Activated T-cell treated with anti-CD3 and anti-CD28 coated beads, Interleukin-2, amount 50 U/mL, for 4 hours (primary cell): ENCODE measurements around the gene HIPK4. TPM values are rescaled to one million over a fixed set of nuclear protein-coding genes. Genes with fewer than 3 reads are reported as not detected.
"Not testable (repeated sequence)": the region's sequence is repeated elsewhere in the genome, so short reads cannot be mapped to it uniquely, and the experiment has no call there.

Experiments
- ATAC-seq, 2 donors: fragments of 200-7000 bp; cut with Tn5 transposase; one replicate each; pipeline ENCODE4 v1.10.0; 2021
- DNase-seq: peaks from one replicate; pipeline ENCODE4 v3.0.0-alpha.2; 2020
- H3K27me3 Mint-ChIP-seq: one replicate; pipeline ENCODE4 v1.8.0; 2021; ENCODE audit warnings: low read depth, mixed read lengths
- H3K36me3 Mint-ChIP-seq: one replicate; pipeline ENCODE4 v1.8.0; 2022; ENCODE audit warnings: mixed read lengths; ENCODE audit not compliant: insufficient read depth
- H3K4me1 Mint-ChIP-seq: one replicate; pipeline ENCODE4 v1.8.0; 2021; ENCODE audit warnings: low read depth, mixed read lengths
- H3K4me3 Mint-ChIP-seq: one replicate; pipeline ENCODE4 v1.8.0; 2021; ENCODE audit warnings: mild to moderate bottlenecking, moderate library complexity, mixed read lengths
- H3K9me3 Mint-ChIP-seq: one replicate; pipeline ENCODE4 v1.8.0; 2021; ENCODE audit warnings: mixed read lengths
- total RNA-seq, 3 donors: library from RNA; stranded (reverse); gene quantifications; one replicate each; pipeline ENCODE4 v1.2.1, GENCODE V29; 2021

Gene HIPK4
- total RNA-seq, 3 donors from 2014 or later = 0.08 TPM; not detected in 2

DNA sequence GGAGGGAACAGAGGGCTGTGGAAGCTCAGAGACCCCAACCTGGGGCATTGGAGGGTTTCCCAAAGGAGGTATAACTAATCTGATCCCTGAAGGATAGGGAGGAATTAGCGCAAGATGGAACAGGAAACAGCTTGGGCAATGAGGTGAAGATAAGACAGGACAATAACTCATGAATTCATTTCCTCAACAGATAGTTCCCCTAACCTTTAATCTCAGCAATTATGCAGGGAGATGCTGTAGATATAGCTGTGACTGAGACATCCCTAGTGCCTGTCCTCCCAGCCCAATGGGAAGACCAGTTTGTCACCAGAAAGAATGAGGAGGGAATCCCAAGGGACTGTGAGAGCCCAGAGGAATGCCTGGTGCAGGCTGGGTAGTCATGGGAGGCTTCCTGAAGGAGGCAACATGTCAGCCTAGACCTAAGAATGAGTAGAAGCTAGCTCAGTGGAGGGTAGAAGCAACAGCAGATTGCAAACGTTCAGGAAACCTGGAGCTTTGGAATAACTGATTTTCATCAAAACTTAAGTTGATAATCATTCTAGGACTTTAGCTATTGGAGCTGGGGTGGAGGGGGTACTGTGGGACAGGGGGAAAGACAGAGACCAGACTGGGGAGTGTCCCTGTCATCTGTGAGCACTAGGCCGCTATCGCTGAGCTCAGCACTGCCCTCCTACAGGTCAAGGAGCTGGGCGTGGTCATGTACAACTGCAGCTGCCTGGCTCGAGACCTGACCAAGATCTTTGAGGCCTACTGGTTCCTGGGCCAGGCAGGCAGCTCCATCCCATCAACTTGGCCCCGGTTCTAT is 18.8 kb downstream of the HIPK4 start:
- Mint-ChIP-seq H3K9me3 (no peaks in the 10 kb centered on the region), H3K4me1 (peaks cover 5% of the 10 kb centered on the region), H3K27me3 (no peaks in the 10 kb centered on the region), H3K36me3 (peaks cover 12% of the 10 kb centered on the region), H3K4me3 (no peak overlapping the region)
- ATAC-seq (no peak), DNase-seq (no peak)

DNA sequence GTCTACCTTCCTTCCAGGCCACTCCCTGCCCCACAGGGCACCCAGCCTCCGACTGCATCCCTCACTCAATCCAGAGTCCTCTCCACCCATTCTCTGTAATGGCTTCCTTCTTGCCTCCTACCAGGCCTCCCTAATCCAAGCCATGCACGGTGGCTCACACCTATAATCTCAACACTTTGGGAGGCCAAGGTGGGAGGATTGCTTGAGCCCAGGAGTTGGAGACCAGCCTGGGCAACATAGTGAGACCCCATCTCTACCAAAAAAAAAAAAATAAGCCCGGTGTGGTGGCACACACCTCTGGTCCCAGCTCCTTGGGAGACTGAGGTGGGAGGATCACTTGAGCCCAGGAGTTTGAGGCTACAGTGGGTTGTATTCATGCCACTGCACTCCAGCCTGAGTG is 19.7 kb downstream of the HIPK4 start:
- DNase-seq, H3K9me3 Mint-ChIP-seq, ATAC-seq, H3K27me3 Mint-ChIP-seq, H3K4me1 Mint-ChIP-seq, H3K4me3 Mint-ChIP-seq: not testable (repeated sequence)
- H3K36me3 Mint-ChIP-seq = peaks cover 10% of the 10 kb centered on the region

GRCh38 chr19:40369797-40370196 is 20.2 kb downstream of the HIPK4 start:
- peaks cover 10% of the 10 kb centered on the region for H3K36me3 Mint-ChIP-seq
- ATAC-seq (no peak), DNase-seq (no peak)
- H3K9me3 Mint-ChIP-seq = no peaks in the 10 kb centered on the region
- peaks cover 12% of the 10 kb centered on the region for H3K4me1 Mint-ChIP-seq
- no peak overlapping the region for H3K4me3 Mint-ChIP-seq
- no peaks in the 10 kb centered on the region for H3K27me3 Mint-ChIP-seq

GRCh38 chr19:40367577-40368434 is 22.2 kb downstream of the HIPK4 start:
- H3K36me3 Mint-ChIP-seq = peaks cover 5% of the 10 kb centered on the region

GRCh38 chr19:40366697-40367561 is 23.1 kb downstream of the HIPK4 start:
- Mint-ChIP-seq H3K4me1 (peaks cover 13% of the 10 kb centered on the region), H3K9me3 (no peaks in the 10 kb centered on the region), H3K4me3 (no peak overlapping the region), H3K27me3 (no peaks in the 10 kb centered on the region), H3K36me3 (peaks cover 8% of the 10 kb centered on the region)
- no peak for ATAC-seq
- DNase-seq = no peak

More at GRCh38 chr19:40367577-40368434, 22.2 kb downstream of the HIPK4 start:
- no peak for DNase-seq
- H3K4me3 Mint-ChIP-seq = no peak overlapping the region
- H3K4me1 Mint-ChIP-seq = peaks cover 12% of the 10 kb centered on the region
- ATAC-seq = no peak
- no peaks in the 10 kb centered on the region for H3K27me3 Mint-ChIP-seq
- H3K9me3 Mint-ChIP-seq = no peaks in the 10 kb centered on the region

DNA sequence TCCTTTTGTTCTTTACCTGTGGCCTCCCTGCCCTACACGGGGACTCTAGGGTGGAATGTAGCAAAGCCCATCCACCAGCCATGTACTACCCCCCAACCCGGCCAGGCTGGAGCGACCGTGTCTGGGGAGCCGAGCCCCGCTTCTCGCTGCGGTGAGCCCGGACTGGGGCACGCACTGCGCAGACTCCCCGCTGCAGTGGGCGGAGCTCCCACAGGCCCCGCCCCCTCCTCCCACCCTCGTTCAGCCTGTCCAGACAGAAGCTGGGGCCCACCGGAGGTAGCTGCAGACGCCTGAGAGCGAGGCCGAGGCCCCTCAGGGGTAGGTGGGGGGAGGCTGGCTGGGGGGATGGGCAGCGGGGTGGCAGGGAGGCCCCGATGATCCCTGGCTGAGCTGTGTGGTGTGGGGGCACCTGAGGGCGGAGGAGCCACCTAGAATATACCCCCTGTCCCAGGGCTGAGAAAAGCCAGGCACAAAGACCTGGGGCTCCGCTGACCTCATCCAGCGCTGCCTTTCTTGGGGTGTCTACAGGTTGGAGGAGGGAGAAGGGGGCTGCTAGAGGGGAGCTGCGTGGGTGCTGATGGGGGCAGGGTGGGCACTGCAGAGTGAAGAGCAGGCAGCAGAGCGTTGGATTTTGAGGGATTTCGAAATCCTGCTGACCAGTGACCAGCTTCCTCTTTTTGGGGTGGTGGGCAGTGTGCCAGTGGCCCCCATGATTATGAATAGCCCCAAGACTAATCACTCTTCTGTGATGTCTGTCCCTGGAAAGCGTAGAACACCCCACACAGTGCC is 24.2 kb downstream of the HIPK4 start:
- Mint-ChIP-seq H3K4me1 (peaks cover 13% of the 10 kb centered on the region), H3K4me3 (peak overlapping the region; percentile 17), H3K36me3 (peaks cover 8% of the 10 kb centered on the region), H3K27me3 (no peaks in the 10 kb centered on the region), H3K9me3 (no peaks in the 10 kb centered on the region)
- ATAC-seq (peak; percentile 80 to 87), DNase-seq (peak; percentile 22)

GRCh38 chr19:40365010-40365409 is 25.0 kb downstream of the HIPK4 start:
- ATAC-seq (no peak), DNase-seq (no peak)
- peaks cover 13% of the 10 kb centered on the region for H3K4me1 Mint-ChIP-seq
- peaks cover 6% of the 10 kb centered on the region for H3K36me3 Mint-ChIP-seq
- no peaks in the 10 kb centered on the region for H3K27me3 Mint-ChIP-seq
- no peaks in the 10 kb centered on the region for H3K9me3 Mint-ChIP-seq
- H3K4me3 Mint-ChIP-seq = peak overlapping the region; percentile 17

DNA sequence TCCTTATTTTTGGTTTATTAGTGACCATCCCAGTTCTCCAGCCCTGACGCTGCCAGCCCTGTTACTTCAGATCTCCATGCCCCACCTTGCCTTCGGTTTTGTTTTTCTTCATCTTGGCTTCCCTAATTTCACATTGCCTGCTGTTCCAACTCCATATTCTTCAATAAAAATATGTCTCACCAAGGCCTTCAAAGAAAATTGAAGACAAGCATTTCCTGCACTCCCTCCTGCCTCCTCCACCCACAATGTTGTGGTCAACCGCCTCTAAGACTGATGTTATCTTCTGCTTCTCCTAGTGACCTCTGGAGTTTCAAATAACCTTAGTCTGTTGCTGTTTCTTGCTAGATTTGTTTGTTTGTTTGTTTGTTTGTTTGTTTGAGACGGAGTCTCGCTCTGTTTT is 26.9 kb downstream of the HIPK4 start:
- no peak for DNase-seq
- Mint-ChIP-seq H3K36me3 (peaks cover 6% of the 10 kb centered on the region), H3K4me3 (no peak overlapping the region), H3K9me3 (no peaks in the 10 kb centered on the region), H3K4me1 (peaks cover 13% of the 10 kb centered on the region), H3K27me3 (no peaks in the 10 kb centered on the region)
- ATAC-seq = no peak

DNA sequence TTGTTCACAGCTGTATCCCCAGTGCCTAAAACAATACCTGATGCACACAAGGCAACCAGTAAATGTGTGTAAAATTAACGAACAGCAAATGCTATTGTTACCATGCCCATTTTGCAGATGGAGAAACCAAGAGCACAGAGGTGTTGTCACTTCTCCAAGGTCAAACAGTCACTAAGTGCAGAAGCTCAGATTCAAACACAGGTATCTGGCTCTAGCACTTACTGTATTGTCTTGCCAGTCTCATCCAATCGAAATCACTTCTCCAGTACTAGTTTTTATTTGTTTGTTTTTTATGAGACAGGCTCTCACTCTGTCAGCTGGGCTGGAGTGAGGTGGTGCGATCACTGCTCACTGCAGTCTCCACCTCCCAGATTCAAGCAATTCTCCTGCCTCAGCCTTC is 27.8 kb downstream of the HIPK4 start:
- DNase-seq (no peak), ATAC-seq (no peak)
- Mint-ChIP-seq H3K36me3 (peaks cover 6% of the 10 kb centered on the region), H3K4me1 (peaks cover 13% of the 10 kb centered on the region), H3K27me3 (no peaks in the 10 kb centered on the region), H3K9me3 (no peaks in the 10 kb centered on the region), H3K4me3 (no peak overlapping the region)

DNA sequence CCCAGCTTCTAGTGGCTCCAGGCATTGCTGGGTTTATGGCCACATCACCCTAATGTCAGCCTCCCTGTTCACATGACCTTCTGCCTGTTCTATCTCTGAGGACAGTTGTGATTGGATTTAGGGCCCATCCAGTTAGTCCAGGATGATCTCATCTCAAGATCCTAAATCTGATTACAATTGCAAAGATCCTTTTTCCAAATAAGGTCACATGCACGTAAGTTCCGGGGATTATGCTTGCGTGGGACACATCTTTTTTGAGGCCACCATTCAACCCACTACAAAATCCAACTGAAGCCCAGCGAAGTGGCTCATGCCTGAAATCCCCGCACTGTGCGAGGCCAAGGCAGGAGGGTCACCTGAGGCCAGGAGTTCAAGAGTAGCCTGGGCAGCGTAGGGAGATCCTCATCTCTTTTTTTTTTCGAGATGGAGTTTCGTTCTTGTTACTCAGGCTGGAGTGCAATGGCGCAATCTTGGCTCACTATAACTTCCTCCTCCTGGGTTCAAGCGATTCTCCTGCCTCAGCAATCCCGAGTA is 29.2 kb downstream of the HIPK4 start:
- Mint-ChIP-seq H3K36me3 (peaks cover 4% of the 10 kb centered on the region), H3K4me1 (peaks cover 19% of the 10 kb centered on the region), H3K27me3 (no peaks in the 10 kb centered on the region), H3K4me3 (no peak overlapping the region), H3K9me3 (no peaks in the 10 kb centered on the region)
- ATAC-seq (no peak), DNase-seq (no peak)

- ATAC-seq = no peak
- peaks cover 16% of the 10 kb centered on the region for H3K4me1 Mint-ChIP-seq
- DNase-seq = no peak
Measured at GRCh38 chr19:40360020-40360707, 29.8 kb downstream of the HIPK4 start.

GRCh38 chr19:40358773-40359172 is 31.2 kb downstream of the HIPK4 start:
- H3K4me3 Mint-ChIP-seq = no peak overlapping the region
- peaks cover 12% of the 10 kb centered on the region for H3K4me1 Mint-ChIP-seq
- no peak for DNase-seq
- H3K9me3 Mint-ChIP-seq = no peaks in the 10 kb centered on the region
- ATAC-seq = no peak
- H3K36me3 Mint-ChIP-seq = peaks cover 4% of the 10 kb centered on the region
- H3K27me3 Mint-ChIP-seq = no peaks in the 10 kb centered on the region

More at GRCh38 chr19:40360020-40360707, 29.8 kb downstream of the HIPK4 start:
- no peaks in the 10 kb centered on the region for H3K9me3 Mint-ChIP-seq
- peaks cover 4% of the 10 kb centered on the region for H3K36me3 Mint-ChIP-seq
- H3K4me3 Mint-ChIP-seq = no peak overlapping the region
- H3K27me3 Mint-ChIP-seq = no peaks in the 10 kb centered on the region

DNA sequence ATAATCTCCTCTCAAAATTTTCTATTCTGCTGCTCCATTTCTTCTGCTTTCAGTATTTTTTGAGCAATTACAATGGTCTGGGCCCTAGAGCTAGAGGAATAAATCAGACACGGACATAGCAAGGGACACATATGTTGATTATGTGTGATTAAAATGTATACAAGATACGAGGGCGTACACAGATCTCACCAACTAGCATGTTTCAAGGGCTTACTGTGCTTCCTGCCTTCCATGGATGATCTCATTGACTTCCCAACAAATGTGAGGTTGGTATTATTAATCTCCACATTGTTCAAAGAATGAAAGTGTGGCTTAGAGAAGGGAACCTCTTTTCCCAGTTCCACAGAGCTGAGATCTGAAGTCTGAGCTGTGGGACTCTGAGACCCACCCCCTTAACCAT is 32.3 kb downstream of the HIPK4 start:
- H3K27me3 Mint-ChIP-seq = no peaks in the 10 kb centered on the region
- DNase-seq = no peak
- no peak overlapping the region for H3K4me3 Mint-ChIP-seq
- peaks cover 7% of the 10 kb centered on the region for H3K4me1 Mint-ChIP-seq
- H3K36me3 Mint-ChIP-seq = peaks cover 4% of the 10 kb centered on the region
- no peaks in the 10 kb centered on the region for H3K9me3 Mint-ChIP-seq
- no peak for ATAC-seq
